A549 (cell line): ENCODE data around the gene PRKX. TPM values are rescaled to one million over a fixed set of nuclear protein-coding genes. Genes with fewer than 3 reads are reported as not detected.
"Not testable (repeated sequence)": the region's sequence is repeated elsewhere in the genome, so short reads cannot be mapped to it uniquely, and the experiment has no call there.

Experiments used
- ATAC-seq, 2 experiments: fragments of 200-7000 bp in 1 of 2; fragments of >200 bp in 1 of 2; cut with Nextera tagmentation in 1 of 2; cut with Tn5 transposase in 1 of 2; 3 replicates each; pipeline versions ENCODE4 v1.8.0 to v1.9.1; 2018 to 2020; ENCODE audit warnings: mild to moderate bottlenecking in 1 of 2, moderate library complexity in 1 of 2
- CTCF ChIA-PET: fragments of 300-600 bp; sonication (Branson Sonifier 250); formaldehyde crosslinking; extraction: SDS; loops from one replicate; lab custom pipeline; 2021; ENCODE audit warnings: antibody characterized with exemption, inconsistent platforms; lab: Yijun Ruan, JAX
- POLR2A ChIA-PET: fragments of 350-600 bp; formaldehyde crosslinking; extraction: SDS; loops from one replicate; lab custom pipeline; 2021; ENCODE audit warnings: antibody characterized with exemption, inconsistent platforms; lab: Yijun Ruan, JAX
- DNase-seq, 2 experiments: peaks; one replicate each; pipeline versions ENCODE4 v3.0.0 to v3.0.0-alpha.2; 2011 to 2016; ENCODE audit warnings: low read depth in 1 of 2, low spot score in 1 of 2
- FAIRE-seq: peaks from 2 replicates; lab custom pipeline; 2011; peaks lifted over from hg19 to GRCh38; lab: Jason Lieb, UNC
- H3K27ac ChIP-seq, 2 experiments: fragments of >200 bp; sonication (Bioruptor Twin); formaldehyde crosslinking; 3 replicates each; pipeline ENCODE4 v1.5.1; 2016 to 2017
- H3K4me1 ChIP-seq: fragments of >200 bp; sonication (Bioruptor Twin); formaldehyde crosslinking; 3 replicates; pipeline ENCODE4 v1.6.1; 2016
- H3K4me2 ChIP-seq: fragments of >200 bp; sonication (Bioruptor Twin); formaldehyde crosslinking; 3 replicates; pipeline ENCODE4 v1.6.1; 2016
- H3K4me3 ChIP-seq: fragments of >200 bp; sonication (Bioruptor Twin); formaldehyde crosslinking; 3 replicates; pipeline ENCODE4 v1.5.1; 2016
- H3K9me3 ChIP-seq: fragments of >200 bp; sonication (Bioruptor Twin); formaldehyde crosslinking; 3 replicates; pipeline ENCODE4 v1.6.1; 2016
- BHLHE40 ChIP-seq: IDR thresholded peaks from 2 replicates; pipeline ENCODE4 v1.6.1; 2012; ENCODE audit warnings: low read depth, low read length, inconsistent platforms
- CBX8 ChIP-seq: fragments of 200-600 bp; sonication (generic); IDR thresholded peaks from 2 replicates; pipeline ENCODE4 v1.6.1; 2016
- CEBPB ChIP-seq, 2 experiments: fragments of >200 bp in 1 of 2; sonication (Bioruptor Twin) in 1 of 2; formaldehyde crosslinking in 1 of 2; IDR thresholded peaks; 2 replicates each; pipeline ENCODE4 v1.6.1; 2012 to 2016
- CHD4 ChIP-seq: fragments of 200-600 bp; sonication (generic); IDR thresholded peaks from 2 replicates; pipeline ENCODE4 v1.6.1; 2016; ENCODE audit warnings: antibody characterized with exemption, mild to moderate bottlenecking, borderline replicate concordance
- EP300 ChIP-seq, 2 experiments: fragments of >200 bp; sonication (Bioruptor Twin); formaldehyde crosslinking; IDR thresholded peaks; 2 replicates in 1 of 2; 3 replicates in 1 of 2; pipeline ENCODE4 v1.6.1; 2016 to 2017
- ESRRA ChIP-seq: fragments of 150-350 bp; IDR thresholded peaks from 2 replicates; pipeline ENCODE4 v1.6.1; 2014; ENCODE audit warnings: mild to moderate bottlenecking, low read length, borderline replicate concordance
- FOXS1 ChIP-seq: fragments of 250-450 bp; sonication (Bioruptor Pico); IDR thresholded peaks from 2 replicates; pipeline ENCODE4 v1.5.0; 2020; ENCODE audit warnings: mild to moderate bottlenecking, moderate library complexity
- KDM5A ChIP-seq: fragments of 200-600 bp; sonication (generic); IDR thresholded peaks from 2 replicates; pipeline ENCODE4 v1.6.1; 2016; ENCODE audit warnings: antibody characterized with exemption, mild to moderate bottlenecking
- MYC ChIP-seq: IDR thresholded peaks from 2 replicates; pipeline ENCODE4 v1.6.1; 2012; ENCODE audit warnings: mild to moderate bottlenecking, inconsistent platforms, low read length, improper control_type of control experiment, borderline replicate concordance
- NR3C1 ChIP-seq: fragments of >200 bp; sonication (Bioruptor Twin); formaldehyde crosslinking; IDR thresholded peaks from 3 replicates; pipeline ENCODE4 v1.6.1; 2017
- POLR2A ChIP-seq: IDR thresholded peaks from 2 replicates; pipeline ENCODE4 v1.6.1; 2012; ENCODE audit warnings: mild to moderate bottlenecking, low read length
- RAD21 ChIP-seq, 2 experiments: fragments of >200 bp in 1 of 2; sonication (Bioruptor Twin) in 1 of 2; formaldehyde crosslinking in 1 of 2; IDR thresholded peaks in 1 of 2; conservative IDR thresholded peaks in 1 of 2; 2 replicates in 1 of 2; 3 replicates in 1 of 2; pipeline ENCODE4 v1.6.1; 2012 to 2018; ENCODE audit warnings: inconsistent platforms in 1 of 2
- RFX5 ChIP-seq: fragments of 450-650 bp; IDR thresholded peaks from 2 replicates; pipeline ENCODE4 v1.7.1; 2014; ENCODE audit warnings: antibody characterized with exemption, mild to moderate bottlenecking, moderate library complexity
- SMC3 ChIP-seq: fragments of >200 bp; sonication (Bioruptor Twin); formaldehyde crosslinking; IDR thresholded peaks from 3 replicates; pipeline ENCODE4 v1.6.1; 2018; ENCODE audit warnings: inconsistent platforms
- TP53 ChIP-seq: fragments of 250-450 bp; sonication (Bioruptor Pico); IDR thresholded peaks from 2 replicates; pipeline ENCODE4 v1.5.0; 2021; ENCODE audit warnings: mild to moderate bottlenecking, moderate library complexity
- WGBS: methylation state at CpG from one replicate; pipeline ENCODE4 v1.1.6; 2017; ENCODE audit errors: missing lambda C conversion rate; 5-methylcytosine and 5-hydroxymethylcytosine counted together
- polyA plus RNA-seq, 4 experiments: library from polyadenylated mRNA; depleted of rRNA in 3 of 4; stranded (reverse); fragments of >200 nt; fragmentation: RNase III in 1 of 4; extraction: RNeasy Plus Mini Kit Qiagen cat#74134 plus additional on column Dnase treatment in 1 of 4; gene quantifications; 2 replicates in 3 of 4; 3 replicates in 1 of 4; pipeline ENCODE4 v1.2.3, GENCODE V29; 2011 to 2017
- TF ChIP-seq, protein P1 (sequence below): fragments of >200 bp; sonication (Bioruptor Twin); formaldehyde crosslinking; IDR thresholded peaks from 2 replicates; pipeline ENCODE4 v1.6.1; 2016
- TF ChIP-seq, protein P2 (sequence below): fragments of >200 bp; sonication (Bioruptor Twin); formaldehyde crosslinking; IDR thresholded peaks from 3 replicates; pipeline ENCODE4 v1.5.1; 2016
- TF ChIP-seq, protein P3 (sequence below): fragments of 450-650 bp; IDR thresholded peaks from 2 replicates; pipeline ENCODE4 v1.6.1; 2014; ENCODE audit warnings: antibody characterized with exemption
- TF ChIP-seq, protein P4 (sequence below): fragments of >200 bp; sonication (Bioruptor Twin); formaldehyde crosslinking; IDR thresholded peaks from 3 replicates; pipeline ENCODE4 v1.6.1; 2016

Gene PRKX
- polyA plus RNA-seq, 2 of the 4 experiments (the other 2 are of a cell fraction): 18.2 to 36.0 TPM

DNA sequence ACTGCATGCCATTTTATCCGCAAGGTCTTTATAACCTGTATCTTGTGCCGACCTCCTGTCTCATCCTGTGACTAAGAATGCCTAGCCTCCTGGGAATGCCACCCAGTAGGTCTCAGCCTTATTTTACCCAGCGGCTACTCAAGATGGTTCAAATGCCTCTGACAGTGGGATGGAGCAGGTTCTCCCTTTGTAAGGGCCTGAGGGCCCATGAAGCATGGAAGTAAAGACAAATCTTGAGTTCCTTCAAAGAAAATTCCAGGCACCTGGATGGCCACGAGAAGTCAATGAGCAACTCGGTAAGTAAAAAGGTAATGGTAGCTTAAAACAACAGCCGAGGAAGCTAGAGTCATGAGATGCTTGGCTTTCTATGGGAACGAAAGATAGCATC, 19.6 kb upstream of the PRKX start:
- 67% methylated on average over 7 of the region's 7 CpGs for WGBS
- DNase-seq (no peak), FAIRE-seq (no peak), ATAC-seq (no peak)
- no peak overlapping the region for H3K27ac ChIP-seq
- CTCF ChIA-PET: no interaction called here
- H3K4me2 ChIP-seq: no peak overlapping the region
- TF ChIP-seq ESRRA: no peak
- TF ChIP-seq FOXS1: no peak
- TF ChIP-seq SMC3: no peak
- POLR2A ChIA-PET: no interaction called here
- H3K9me3 ChIP-seq: no peaks in the 10 kb centered on the region
- H3K4me1 ChIP-seq: no peaks in the 10 kb centered on the region
- H3K4me3 ChIP-seq: no peak overlapping the region

DNA sequence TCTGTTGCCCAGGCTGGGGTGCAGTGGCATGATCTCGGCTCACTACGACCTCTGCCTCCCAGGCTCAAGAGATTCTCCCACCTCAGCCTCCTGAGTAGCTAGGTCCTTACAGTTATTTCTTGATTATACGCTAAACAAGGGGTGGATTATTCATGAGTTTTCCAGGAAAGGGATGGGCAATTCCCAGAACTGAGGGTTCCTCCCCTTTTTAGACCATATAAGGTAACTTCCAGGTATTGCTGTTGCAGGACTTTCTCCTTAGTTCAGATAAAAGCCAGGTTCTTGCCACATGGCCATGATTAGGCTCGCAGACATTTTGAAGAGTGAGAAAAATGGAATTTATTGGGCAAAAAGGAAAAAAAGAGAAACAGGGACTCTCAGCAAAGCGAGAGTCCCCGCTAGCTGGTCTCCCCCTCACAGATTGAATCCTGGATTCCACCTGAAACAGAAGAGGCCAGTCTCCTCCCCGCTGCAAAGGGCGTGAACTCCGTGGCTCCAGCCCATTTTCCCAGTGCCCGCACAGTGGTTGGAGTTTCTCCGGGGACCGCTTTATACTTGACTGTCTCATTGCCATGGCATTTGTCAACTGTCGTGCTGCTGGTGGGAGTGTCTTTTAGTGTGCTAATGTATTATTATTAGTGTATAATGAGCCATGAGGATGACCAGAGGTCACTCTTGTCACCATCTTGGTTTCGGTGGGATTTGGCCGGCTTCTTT, 19.0 kb upstream of the PRKX start:
- not testable (repeated sequence) for DNase-seq, FAIRE-seq

DNA sequence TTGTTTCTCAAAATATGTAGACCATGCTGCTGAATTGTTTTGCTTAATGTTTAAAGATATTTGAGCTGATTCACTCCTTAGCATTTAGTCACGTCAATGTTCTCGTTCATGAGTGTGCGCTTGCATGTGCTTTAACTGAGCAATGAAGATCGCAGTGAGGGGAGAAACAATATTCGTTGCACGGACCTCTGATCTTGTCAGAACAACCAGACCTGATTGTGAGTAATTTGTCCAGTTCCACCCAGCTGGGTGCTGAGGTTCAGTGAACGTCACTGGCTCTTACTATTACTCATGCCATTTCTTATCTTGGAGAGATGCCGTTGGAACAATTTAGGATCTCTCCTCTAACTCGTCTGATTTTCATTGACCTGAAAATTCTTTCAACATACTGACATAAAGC, 15.0 kb upstream of the PRKX start:
- POLR2A ChIA-PET: no interaction called here
- 25% methylated on average over 9 of the region's 9 CpGs for WGBS
- no peak for TF ChIP-seq TP53
- no peak for TF ChIP-seq CBX8
- TF ChIP-seq, protein P1, sequence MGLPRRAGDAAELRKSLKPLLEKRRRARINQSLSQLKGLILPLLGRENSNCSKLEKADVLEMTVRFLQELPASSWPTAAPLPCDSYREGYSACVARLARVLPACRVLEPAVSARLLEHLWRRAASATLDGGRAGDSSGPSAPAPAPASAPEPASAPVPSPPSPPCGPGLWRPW: no peak
- no peak for TF ChIP-seq NR3C1
- no peak for TF ChIP-seq BHLHE40
- TF ChIP-seq, protein P2, sequence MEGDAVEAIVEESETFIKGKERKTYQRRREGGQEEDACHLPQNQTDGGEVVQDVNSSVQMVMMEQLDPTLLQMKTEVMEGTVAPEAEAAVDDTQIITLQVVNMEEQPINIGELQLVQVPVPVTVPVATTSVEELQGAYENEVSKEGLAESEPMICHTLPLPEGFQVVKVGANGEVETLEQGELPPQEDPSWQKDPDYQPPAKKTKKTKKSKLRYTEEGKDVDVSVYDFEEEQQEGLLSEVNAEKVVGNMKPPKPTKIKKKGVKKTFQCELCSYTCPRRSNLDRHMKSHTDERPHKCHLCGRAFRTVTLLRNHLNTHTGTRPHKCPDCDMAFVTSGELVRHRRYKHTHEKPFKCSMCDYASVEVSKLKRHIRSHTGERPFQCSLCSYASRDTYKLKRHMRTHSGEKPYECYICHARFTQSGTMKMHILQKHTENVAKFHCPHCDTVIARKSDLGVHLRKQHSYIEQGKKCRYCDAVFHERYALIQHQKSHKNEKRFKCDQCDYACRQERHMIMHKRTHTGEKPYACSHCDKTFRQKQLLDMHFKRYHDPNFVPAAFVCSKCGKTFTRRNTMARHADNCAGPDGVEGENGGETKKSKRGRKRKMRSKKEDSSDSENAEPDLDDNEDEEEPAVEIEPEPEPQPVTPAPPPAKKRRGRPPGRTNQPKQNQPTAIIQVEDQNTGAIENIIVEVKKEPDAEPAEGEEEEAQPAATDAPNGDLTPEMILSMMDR: no peak
- no peak for TF ChIP-seq MYC
- no peak for TF ChIP-seq EP300 (IDR thresholded peaks at IDR 0.05)
- H3K4me3 ChIP-seq: no peak overlapping the region
- DNase-seq (no peak), ATAC-seq (peak in 1 of 2 experiments; percentile 31; a peak in 1 of 6 replicates), FAIRE-seq (no peak)
- H3K27ac ChIP-seq: no peak overlapping the region
- H3K4me1 ChIP-seq: no peaks in the 10 kb centered on the region
- no peak overlapping the region; the same call in 2 of the 3 replicates for H3K4me2 ChIP-seq
- no peaks in the 10 kb centered on the region for H3K9me3 ChIP-seq
- CTCF ChIA-PET: no interaction called here

More for the DNA sequence above, 19.0 kb upstream of the PRKX start:
- H3K4me1 ChIP-seq, H3K27ac ChIP-seq, ATAC-seq, POLR2A ChIA-PET, CTCF ChIA-PET, H3K4me2 ChIP-seq, H3K9me3 ChIP-seq, H3K4me3 ChIP-seq: not testable (repeated sequence)
- 77% methylated on average over 15 of the region's 15 CpGs for WGBS

DNA sequence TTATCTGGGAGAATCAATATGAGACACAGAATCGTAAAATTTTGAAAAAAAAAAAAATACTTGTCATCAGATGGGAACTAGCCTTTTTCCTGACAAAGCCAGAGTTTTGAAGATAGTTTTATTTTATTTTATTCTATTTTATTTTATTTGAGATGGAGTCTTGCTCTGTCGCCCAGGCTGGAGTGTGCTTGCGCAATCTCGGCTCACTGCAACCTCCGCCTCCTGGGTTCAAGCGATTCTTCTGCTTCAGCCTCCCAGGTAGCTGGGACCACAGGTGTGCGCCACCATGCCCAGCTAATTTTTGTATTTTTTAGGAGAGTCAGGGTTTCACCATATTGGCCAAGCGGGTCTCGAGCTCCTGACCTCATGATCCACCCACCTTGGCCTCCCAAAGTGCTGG, 10.0 kb upstream of the PRKX start:
- H3K4me3 ChIP-seq, H3K27ac ChIP-seq, H3K4me1 ChIP-seq, ATAC-seq, POLR2A ChIA-PET, H3K4me2 ChIP-seq, CTCF ChIA-PET: not testable (repeated sequence)
- 76% methylated on average over 7 of the region's 9 CpGs for WGBS
- peak; percentile 12 to 61; a peak in 3 of 4 replicates for TF ChIP-seq CEBPB (IDR thresholded peaks at IDR 0.05)
- TF ChIP-seq, all 56 proteins: peak for 1; not testable (repeated sequence) for 55
- not testable (repeated sequence) for H3K9me3 ChIP-seq, DNase-seq, FAIRE-seq

DNA sequence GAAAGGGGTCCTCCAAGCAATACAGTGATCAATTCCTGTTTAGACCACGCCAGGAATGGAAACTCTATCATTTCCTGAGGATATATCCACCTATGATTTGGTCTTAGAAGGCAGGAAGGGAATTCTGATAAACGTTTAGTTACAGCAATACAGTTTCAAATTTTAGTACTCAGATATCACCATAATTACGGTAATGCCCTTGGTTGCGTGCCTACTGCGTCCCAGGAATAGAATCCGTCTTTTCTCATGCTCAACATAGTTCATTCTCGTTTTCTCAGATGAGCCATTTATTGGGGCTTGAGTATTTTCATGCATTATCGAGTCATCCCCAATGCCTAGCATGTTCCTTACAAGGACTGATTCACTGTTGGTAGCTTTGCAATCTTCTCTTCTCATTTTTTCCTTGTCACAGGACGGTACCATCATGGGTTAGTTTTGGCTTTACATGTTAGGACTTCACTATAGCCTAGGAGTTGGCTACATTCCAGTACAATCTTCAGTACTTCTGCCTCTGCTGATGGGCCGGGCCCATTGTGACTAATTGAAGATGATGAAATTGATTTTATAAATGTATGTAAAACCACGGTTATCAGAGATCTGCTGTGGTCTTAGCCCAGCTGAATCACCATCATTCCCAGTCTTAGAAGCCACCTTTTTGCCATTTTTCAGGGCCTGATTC, 4.4 kb upstream of the PRKX start:
- WGBS: 35% methylated on average over 11 of the region's 11 CpGs
- POLR2A ChIA-PET: no interaction called here
- Histone ChIP-seq H3K4me3 (no peak overlapping the region), H3K4me1 (no peaks in the 10 kb centered on the region), H3K27ac (no peak overlapping the region), H3K9me3 (no peaks in the 10 kb centered on the region), H3K4me2 (no peak overlapping the region)
- FAIRE-seq: no peak
- CTCF ChIA-PET: interaction anchor here (0.9 kb wide), 1 partner anchor 66 kb away, joined by 3 read pairs; no protein-coding TSS in a partner anchor
- DNase-seq: no peak
- ATAC-seq: no peak
- TF ChIP-seq RFX5 (no peak), CHD4 (no peak), POLR2A (no peak), RAD21 (conservative IDR thresholded peaks at IDR 0.05 in 1 of 2, IDR thresholded peaks at IDR 0.05 in 1 of 2) (no peak), FOXS1 (no peak), KDM5A (no peak)
- TF ChIP-seq, protein P3, sequence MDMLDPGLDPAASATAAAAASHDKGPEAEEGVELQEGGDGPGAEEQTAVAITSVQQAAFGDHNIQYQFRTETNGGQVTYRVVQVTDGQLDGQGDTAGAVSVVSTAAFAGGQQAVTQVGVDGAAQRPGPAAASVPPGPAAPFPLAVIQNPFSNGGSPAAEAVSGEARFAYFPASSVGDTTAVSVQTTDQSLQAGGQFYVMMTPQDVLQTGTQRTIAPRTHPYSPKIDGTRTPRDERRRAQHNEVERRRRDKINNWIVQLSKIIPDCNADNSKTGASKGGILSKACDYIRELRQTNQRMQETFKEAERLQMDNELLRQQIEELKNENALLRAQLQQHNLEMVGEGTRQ: no peak
- TF ChIP-seq, protein P4, sequence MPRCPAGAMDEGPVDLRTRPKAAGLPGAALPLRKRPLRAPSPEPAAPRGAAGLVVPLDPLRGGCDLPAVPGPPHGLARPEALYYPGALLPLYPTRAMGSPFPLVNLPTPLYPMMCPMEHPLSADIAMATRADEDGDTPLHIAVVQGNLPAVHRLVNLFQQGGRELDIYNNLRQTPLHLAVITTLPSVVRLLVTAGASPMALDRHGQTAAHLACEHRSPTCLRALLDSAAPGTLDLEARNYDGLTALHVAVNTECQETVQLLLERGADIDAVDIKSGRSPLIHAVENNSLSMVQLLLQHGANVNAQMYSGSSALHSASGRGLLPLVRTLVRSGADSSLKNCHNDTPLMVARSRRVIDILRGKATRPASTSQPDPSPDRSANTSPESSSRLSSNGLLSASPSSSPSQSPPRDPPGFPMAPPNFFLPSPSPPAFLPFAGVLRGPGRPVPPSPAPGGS: no peak
